Vagina (tissue), 2 donors: Measurements from ENCODE around the gene PTPRK. TPM values are rescaled to one million over a fixed set of nuclear protein-coding genes. Genes with fewer than 3 reads are reported as not detected.

Experiments
- DNase-seq, 2 donors: peaks; one replicate each; pipeline ENCODE4 v3.0.0-alpha.2; 2017; ENCODE audit errors: extremely low spot score in 2 of 2
- H3K27ac ChIP-seq: fragments of 200-600 bp; sonication (generic); one replicate; pipeline ENCODE4 v1.5.1; 2019
- H3K27me3 ChIP-seq: fragments of 200-600 bp; sonication (generic); one replicate; pipeline ENCODE4 v1.5.1; 2019
- H3K36me3 ChIP-seq, 2 donors: fragments of 200-600 bp; sonication (generic); one replicate each; pipeline ENCODE4 v1.5.1; 2017 to 2019
- H3K4me1 ChIP-seq: fragments of 200-600 bp; sonication (generic); one replicate; pipeline ENCODE4 v1.5.1; 2019
- H3K4me3 ChIP-seq, 2 donors: fragments of 200-600 bp; sonication (generic); 1 replicate in 1 of 2; 2 replicates in 1 of 2; pipeline ENCODE4 v1.5.1; 2016 to 2019
- H3K9me3 ChIP-seq: fragments of 200-600 bp; sonication (generic); one replicate; pipeline ENCODE4 v1.5.1; 2019
- CTCF ChIP-seq, 3 experiments: fragments of 450-650 bp in 2 of 3; fragments of 200-600 bp in 1 of 3; sonication (generic) in 1 of 3; IDR thresholded peaks; one replicate each; pipeline ENCODE4 v1.5.1; 2017 to 2019; ENCODE audit warnings: antibody characterized with exemption in 3 of 3, mild to moderate bottlenecking in 2 of 3, moderate library complexity in 2 of 3
- POLR2A ChIP-seq, 2 donors: fragments of 450-650 bp; IDR thresholded peaks; one replicate each; pipeline ENCODE4 v1.6.1; 2017; ENCODE audit warnings: antibody characterized with exemption in 2 of 2, mild to moderate bottlenecking in 2 of 2, moderate library complexity in 2 of 2
- POLR2AphosphoS5 ChIP-seq, 2 donors: sonication (generic); formaldehyde crosslinking; IDR thresholded peaks; one replicate each; pipeline ENCODE4 v1.9.0; 2017; ENCODE audit warnings: antibody characterized with exemption in 2 of 2, mild to moderate bottlenecking in 2 of 2, low read depth in 1 of 2; ENCODE audit not compliant: insufficient read depth in 1 of 2
- intact Hi-C: fragments of 100-400 bp; cut with DNase I; formaldehyde crosslinking; loops from one replicate; pipeline ENCODE4 v1.15.1; 2023
- total RNA-seq: library from RNA; depleted of rRNA; stranded (reverse); fragments of >200 nt; gene quantifications from one replicate; pipeline ENCODE4 v1.2.3, GENCODE V29; 2016

The PTPRK gene
- total RNA-seq, 1 donor from 2014 or later: 82.5 TPM

GRCh38 chr6:128005009-128005408 lies 515.4 kb downstream of the PTPRK start:
- TF ChIP-seq CTCF (IDR thresholded peaks at IDR 0.05) (no peak), POLR2AphosphoS5 (IDR thresholded peaks at IDR 0.05; ENCODE audit: insufficient read depth in 1 of 2, low read depth in 1 of 2) (no peak), POLR2A (IDR thresholded peaks at IDR 0.05) (no peak)
- no peaks in the 10 kb centered on the region for H3K36me3 ChIP-seq
- no peak overlapping the region for H3K27ac ChIP-seq
- no peak for DNase-seq
- no peaks in the 10 kb centered on the region for H3K9me3 ChIP-seq
- H3K4me3 ChIP-seq: no peak overlapping the region
- H3K27me3 ChIP-seq: no peaks in the 10 kb centered on the region
- no peaks in the 10 kb centered on the region for H3K4me1 ChIP-seq
- intact Hi-C loops: no loop called here

- TF ChIP-seq POLR2AphosphoS5 (IDR thresholded peaks at IDR 0.05; ENCODE audit: insufficient read depth in 1 of 2, low read depth in 1 of 2) (no peak), POLR2A (IDR thresholded peaks at IDR 0.05) (no peak), CTCF (IDR thresholded peaks at IDR 0.05) (no peak)
- intact Hi-C loops: no loop called here
Observed at GRCh38 chr6:128000363-128000762, 520.0 kb downstream of the PTPRK start.

GRCh38 chr6:127998985-127999384 lies 521.4 kb downstream of the PTPRK start:
- TF ChIP-seq POLR2AphosphoS5 (IDR thresholded peaks at IDR 0.05; ENCODE audit: insufficient read depth in 1 of 2, low read depth in 1 of 2) (no peak), POLR2A (IDR thresholded peaks at IDR 0.05) (no peak), CTCF (IDR thresholded peaks at IDR 0.05) (no peak)
- Histone ChIP-seq H3K4me1 (no peaks in the 10 kb centered on the region), H3K4me3 (no peak overlapping the region), H3K36me3 (no peaks in the 10 kb centered on the region), H3K27me3 (no peaks in the 10 kb centered on the region), H3K27ac (no peak overlapping the region), H3K9me3 (no peaks in the 10 kb centered on the region)
- no peak for DNase-seq
- intact Hi-C loops: no loop called here

More at GRCh38 chr6:128000363-128000762, 520.0 kb downstream of the PTPRK start:
- Histone ChIP-seq H3K27ac (no peak overlapping the region), H3K4me1 (no peaks in the 10 kb centered on the region), H3K27me3 (no peaks in the 10 kb centered on the region), H3K4me3 (no peak overlapping the region), H3K36me3 (no peaks in the 10 kb centered on the region), H3K9me3 (no peaks in the 10 kb centered on the region)
- no peak for DNase-seq

GRCh38 chr6:127997496-127998164 lies 522.8 kb downstream of the PTPRK start:
- TF ChIP-seq CTCF (IDR thresholded peaks at IDR 0.05): no peak
- TF ChIP-seq POLR2A (IDR thresholded peaks at IDR 0.05): no peak
- TF ChIP-seq POLR2AphosphoS5 (IDR thresholded peaks at IDR 0.05; ENCODE audit: insufficient read depth in 1 of 2, low read depth in 1 of 2): no peak
- Histone ChIP-seq H3K4me1 (no peaks in the 10 kb centered on the region), H3K27ac (no peak overlapping the region), H3K4me3 (no peak overlapping the region), H3K27me3 (no peaks in the 10 kb centered on the region), H3K9me3 (no peaks in the 10 kb centered on the region), H3K36me3 (no peaks in the 10 kb centered on the region)
- intact Hi-C loops: no loop called here
- DNase-seq: no peak

- Histone ChIP-seq H3K9me3 (no peaks in the 10 kb centered on the region), H3K4me3 (no peak overlapping the region), H3K27ac (no peak overlapping the region), H3K36me3 (no peaks in the 10 kb centered on the region), H3K27me3 (no peaks in the 10 kb centered on the region), H3K4me1 (no peaks in the 10 kb centered on the region)
- intact Hi-C loops: no loop called here
- TF ChIP-seq POLR2A (IDR thresholded peaks at IDR 0.05) (no peak), CTCF (IDR thresholded peaks at IDR 0.05) (no peak), POLR2AphosphoS5 (IDR thresholded peaks at IDR 0.05; ENCODE audit: insufficient read depth in 1 of 2, low read depth in 1 of 2) (no peak)
- DNase-seq: no peak
Observed at GRCh38 chr6:127996925-127997324, 523.5 kb downstream of the PTPRK start.
